OCI-LY1 (cell line): ENCODE measurements around the gene FBLN2.

Experiments used
- H2AFZ ChIP-seq: fragments of 200-600 bp; sonication (generic), shearing (Covaris generic); 2 replicates; pipeline ENCODE4 v1.6.0; 2014; ENCODE audit warnings: antibody characterized with exemption, mild to moderate bottlenecking, low read length
- H3F3A ChIP-seq: fragments of 200-600 bp; sonication (generic), shearing (Covaris generic); 2 replicates; pipeline ENCODE4 v1.6.0; 2014; ENCODE audit warnings: mild to moderate bottlenecking, antibody characterized with exemption, low read length, moderate library complexity; ENCODE audit not compliant: insufficient read depth
- H3K27ac ChIP-seq: fragments of 200-600 bp; sonication (generic); 2 replicates; pipeline ENCODE4 v1.5.1; 2014; ENCODE audit warnings: low read length, mixed run types, mild to moderate bottlenecking, low read depth; ENCODE audit not compliant: poor library complexity, severe bottlenecking
- H3K27me3 ChIP-seq: fragments of 200-600 bp; sonication (generic); 2 replicates; pipeline ENCODE4 v1.6.0; 2014; ENCODE audit warnings: antibody characterized with exemption, mild to moderate bottlenecking, low read length, moderate library complexity; ENCODE audit not compliant: insufficient read depth
- H3K36me3 ChIP-seq: fragments of 200-600 bp; sonication (generic); 2 replicates; pipeline ENCODE4 v1.6.1; 2014; ENCODE audit warnings: mild to moderate bottlenecking, antibody characterized with exemption, low read length, moderate library complexity, mixed read lengths; ENCODE audit not compliant: insufficient read depth
- H3K4me1 ChIP-seq: fragments of 200-600 bp; sonication (generic); 2 replicates; pipeline ENCODE4 v1.5.1; 2014; ENCODE audit warnings: mild to moderate bottlenecking, low read length, moderate library complexity; ENCODE audit not compliant: insufficient read depth, severe bottlenecking
- H3K4me2 ChIP-seq: fragments of 200-600 bp; sonication (generic), shearing (Covaris generic); 2 replicates; pipeline ENCODE4 v1.6.1; 2014; ENCODE audit warnings: low read length
- H3K4me3 ChIP-seq: fragments of 200-600 bp; sonication (generic); 2 replicates; pipeline ENCODE4 v1.5.1; 2014; ENCODE audit warnings: low read length, low read depth, mild to moderate bottlenecking, mixed read lengths; ENCODE audit not compliant: poor library complexity, severe bottlenecking
- H3K79me2 ChIP-seq: fragments of 200-600 bp; shearing (Covaris generic); 2 replicates; pipeline ENCODE4 v1.6.1; 2016; ENCODE audit warnings: mixed run types, low read length, mixed read lengths; ENCODE audit not compliant: insufficient read depth
- H3K9ac ChIP-seq: fragments of 200-600 bp; sonication (generic), shearing (Covaris generic); 2 replicates; pipeline ENCODE4 v1.6.1; 2014; ENCODE audit warnings: mild to moderate bottlenecking, low read length, mixed read lengths
- H3K9me2 ChIP-seq: fragments of 200-600 bp; sonication (generic), shearing (Covaris generic); 2 replicates; pipeline ENCODE4 v1.6.1; 2014; ENCODE audit warnings: low read depth, mild to moderate bottlenecking, low read length, mixed read lengths
- H3K9me3 ChIP-seq: fragments of 200-600 bp; shearing (Covaris generic); 2 replicates; pipeline ENCODE4 v1.6.1; 2014; ENCODE audit warnings: low read length, mixed read lengths
- H4K20me1 ChIP-seq: fragments of 200-600 bp; sonication (generic), shearing (Covaris generic); 2 replicates; pipeline ENCODE4 v1.6.0; 2016; ENCODE audit warnings: mild to moderate bottlenecking, low read length; ENCODE audit not compliant: insufficient read depth
- EZH2 ChIP-seq: fragments of 200-600 bp; sonication (generic), shearing (Covaris generic); IDR thresholded peaks from 2 replicates; pipeline ENCODE4 v1.8.0; 2017; ENCODE audit warnings: borderline replicate concordance, mixed run types, mild to moderate bottlenecking, antibody characterized with exemption, low read length, moderate library complexity, mixed read lengths
- TF ChIP-seq, protein P1 (sequence below): fragments of 200-600 bp; sonication (generic), shearing (Covaris generic); IDR thresholded peaks from 2 replicates; pipeline ENCODE4 v1.5.1; 2017; ENCODE audit warnings: mild to moderate bottlenecking, antibody characterized with exemption, low read length, moderate library complexity, mixed read lengths

FBLN2 gene

DNA sequence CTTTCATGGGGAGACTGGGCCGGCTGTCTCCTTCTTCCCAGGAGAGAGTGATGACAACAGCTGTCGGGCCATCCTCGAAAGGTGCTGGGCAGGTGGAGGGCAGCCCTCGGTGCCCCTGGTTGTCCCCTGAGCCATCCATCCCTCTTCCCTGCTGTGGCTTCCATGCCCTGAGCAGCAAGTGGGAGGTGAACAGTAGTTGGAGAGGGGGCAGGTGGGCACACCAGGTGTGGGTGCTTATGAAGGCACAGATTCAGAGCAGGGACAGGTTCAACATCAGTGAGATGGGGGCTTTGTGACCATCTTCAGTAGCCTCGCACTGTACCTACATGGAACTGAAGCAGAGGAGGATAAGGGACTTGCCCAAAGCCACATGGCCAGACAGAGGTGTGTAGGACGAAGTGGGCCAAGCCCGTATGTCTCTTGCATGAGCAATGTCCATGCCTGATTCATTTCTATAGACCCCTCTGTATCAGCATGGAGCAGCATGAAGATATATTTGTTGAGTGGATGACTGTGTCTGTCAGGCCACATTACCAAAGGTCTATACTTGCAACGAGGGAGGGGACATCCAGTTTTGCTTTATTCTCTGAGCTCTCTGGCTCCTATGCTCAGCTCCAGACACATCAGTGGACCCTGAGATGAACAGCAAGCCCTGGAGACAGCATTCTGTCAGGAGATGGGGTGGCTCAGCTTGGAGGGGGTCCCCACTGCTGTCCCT, 107.8 kb downstream of the FBLN2 start:
- Histone ChIP-seq H3K79me2 (no peaks in the 10 kb centered on the region), H2AFZ (no peak overlapping the region), H3K27me3 (no peaks in the 10 kb centered on the region; the same call in 1 of the 2 replicates), H3K4me2 (no peak overlapping the region), H3F3A (no peaks in the 10 kb centered on the region), H3K4me3 (no peak overlapping the region), H3K9me3 (no peaks in the 10 kb centered on the region), H3K27ac (no peak overlapping the region), H4K20me1 (no peaks in the 10 kb centered on the region), H3K9me2 (no peaks in the 10 kb centered on the region), H3K9ac (no peak overlapping the region), H3K36me3 (no peaks in the 10 kb centered on the region), H3K4me1 (no peaks in the 10 kb centered on the region)
- no peak for TF ChIP-seq EZH2
- TF ChIP-seq, protein P1, sequence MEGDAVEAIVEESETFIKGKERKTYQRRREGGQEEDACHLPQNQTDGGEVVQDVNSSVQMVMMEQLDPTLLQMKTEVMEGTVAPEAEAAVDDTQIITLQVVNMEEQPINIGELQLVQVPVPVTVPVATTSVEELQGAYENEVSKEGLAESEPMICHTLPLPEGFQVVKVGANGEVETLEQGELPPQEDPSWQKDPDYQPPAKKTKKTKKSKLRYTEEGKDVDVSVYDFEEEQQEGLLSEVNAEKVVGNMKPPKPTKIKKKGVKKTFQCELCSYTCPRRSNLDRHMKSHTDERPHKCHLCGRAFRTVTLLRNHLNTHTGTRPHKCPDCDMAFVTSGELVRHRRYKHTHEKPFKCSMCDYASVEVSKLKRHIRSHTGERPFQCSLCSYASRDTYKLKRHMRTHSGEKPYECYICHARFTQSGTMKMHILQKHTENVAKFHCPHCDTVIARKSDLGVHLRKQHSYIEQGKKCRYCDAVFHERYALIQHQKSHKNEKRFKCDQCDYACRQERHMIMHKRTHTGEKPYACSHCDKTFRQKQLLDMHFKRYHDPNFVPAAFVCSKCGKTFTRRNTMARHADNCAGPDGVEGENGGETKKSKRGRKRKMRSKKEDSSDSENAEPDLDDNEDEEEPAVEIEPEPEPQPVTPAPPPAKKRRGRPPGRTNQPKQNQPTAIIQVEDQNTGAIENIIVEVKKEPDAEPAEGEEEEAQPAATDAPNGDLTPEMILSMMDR = peak; percentile 42

DNA sequence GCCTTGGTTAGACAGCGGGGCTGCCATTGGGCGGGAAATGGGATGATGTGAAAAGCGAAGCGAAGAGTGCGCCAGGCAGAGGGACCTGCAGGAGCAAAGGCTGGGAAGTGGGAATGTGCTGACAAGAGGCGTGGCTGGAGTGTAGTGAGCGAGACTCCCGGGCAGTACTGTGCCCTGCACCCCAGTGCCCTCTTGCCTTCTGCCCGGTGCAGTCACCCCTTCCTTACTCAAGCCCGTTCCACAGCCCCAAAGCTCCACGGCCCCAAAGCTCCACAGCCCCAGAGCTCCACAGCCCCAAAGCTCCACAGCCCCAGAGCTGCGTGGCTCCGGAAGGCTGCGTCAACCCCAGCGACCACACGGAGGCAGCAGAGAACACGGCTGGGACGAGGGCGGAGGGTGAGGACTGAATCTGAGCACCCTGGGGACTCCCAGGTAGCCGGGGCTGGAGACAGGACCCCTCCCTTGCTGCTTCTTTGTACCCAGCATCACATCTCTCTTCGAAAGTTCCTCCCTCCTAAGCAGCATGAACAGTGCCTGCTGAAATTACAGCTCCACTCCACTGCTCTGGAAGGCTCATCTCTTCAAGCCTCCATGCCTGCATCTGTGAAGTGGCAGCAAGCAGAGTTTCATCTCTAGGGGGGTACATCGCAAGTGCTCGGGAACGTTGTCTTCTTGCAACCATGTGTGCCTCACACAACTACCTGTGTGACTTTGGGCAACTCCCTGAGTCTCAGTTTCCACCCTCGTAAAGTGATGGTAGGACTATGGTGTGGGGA, 108.9 kb downstream of the FBLN2 start:
- Histone ChIP-seq H2AFZ (no peak overlapping the region), H3K36me3 (no peaks in the 10 kb centered on the region), H4K20me1 (no peaks in the 10 kb centered on the region), H3K27me3 (no peaks in the 10 kb centered on the region; the same call in 1 of the 2 replicates), H3K79me2 (no peaks in the 10 kb centered on the region), H3K4me1 (no peaks in the 10 kb centered on the region), H3F3A (no peaks in the 10 kb centered on the region), H3K9me3 (no peaks in the 10 kb centered on the region), H3K4me3 (no peak overlapping the region), H3K27ac (no peak overlapping the region), H3K4me2 (no peak overlapping the region), H3K9ac (no peak overlapping the region), H3K9me2 (no peaks in the 10 kb centered on the region)
- no peak for TF ChIP-seq EZH2
- TF ChIP-seq, protein P1 = peak; percentile 69

DNA sequence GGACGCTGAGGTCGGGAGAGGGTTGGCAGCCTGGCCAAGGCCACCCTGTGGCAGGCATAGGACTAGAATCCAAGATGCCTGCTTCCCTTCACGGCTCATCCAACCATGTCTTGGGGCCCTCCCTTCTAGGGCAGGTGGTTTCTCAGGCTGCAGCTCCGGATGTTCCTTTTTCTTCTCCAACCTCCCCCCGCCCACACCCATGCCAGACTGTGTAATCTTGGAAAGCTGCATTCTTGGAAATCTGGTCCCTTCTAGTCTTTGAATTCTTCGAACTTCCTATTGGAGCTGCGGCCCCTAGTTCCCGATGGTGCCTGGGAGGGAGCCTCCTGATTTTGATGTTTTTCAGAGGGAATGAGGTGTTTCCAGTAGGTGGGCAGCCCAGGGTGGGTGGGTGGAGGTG, 109.8 kb downstream of the FBLN2 start:
- no peak overlapping the region for H3K9ac ChIP-seq

More for the DNA sequence above, 109.8 kb downstream of the FBLN2 start:
- H4K20me1 ChIP-seq = no peaks in the 10 kb centered on the region
- no peak overlapping the region for H2AFZ ChIP-seq
- no peak overlapping the region for H3K27ac ChIP-seq
- no peaks in the 10 kb centered on the region for H3K9me3 ChIP-seq
- no peak for TF ChIP-seq EZH2
- H3K27me3 ChIP-seq = no peaks in the 10 kb centered on the region; the same call in 1 of the 2 replicates
- H3K79me2 ChIP-seq = no peaks in the 10 kb centered on the region
- no peak overlapping the region for H3K4me2 ChIP-seq
- H3K4me3 ChIP-seq = no peak overlapping the region
- H3K9me2 ChIP-seq = no peaks in the 10 kb centered on the region
- H3K36me3 ChIP-seq = no peaks in the 10 kb centered on the region
- no peaks in the 10 kb centered on the region for H3K4me1 ChIP-seq
- H3F3A ChIP-seq = no peaks in the 10 kb centered on the region
